DMS153 treated with DMSO at 0.1 percent for 48 hours (cell line): Measurements from ENCODE around the gene NTRK2.
"Not testable (repeated sequence)": the region's sequence is repeated elsewhere in the genome, so short reads cannot be mapped to it uniquely, and the experiment has no call there.

Experiments used
- DNase-seq: peaks from one replicate; lab custom pipeline; 2025; ENCODE audit not compliant: unreplicated experiment; lab: John Stamatoyannopoulos, UW

NTRK2 gene

DNA sequence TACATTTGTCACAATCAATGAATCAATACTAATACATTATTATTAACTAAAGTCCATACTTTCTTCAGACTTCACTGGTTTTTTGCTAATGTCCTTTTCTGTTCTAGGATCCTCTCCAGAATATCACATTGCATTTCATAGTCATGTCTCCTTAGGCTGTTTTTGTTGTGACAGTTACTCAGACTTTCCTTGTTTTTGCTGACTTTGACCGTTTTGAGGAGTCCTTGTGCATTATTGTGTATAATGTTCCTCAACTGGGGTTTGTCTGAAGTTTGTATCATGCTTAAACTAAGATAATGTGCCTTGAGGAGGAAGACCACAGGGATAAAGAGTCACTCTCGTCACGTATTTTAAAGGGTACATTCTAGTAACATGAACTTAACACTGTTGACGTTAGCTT, 376.9 kb downstream of the NTRK2 start:
- no peak for DNase-seq

GRCh38 chr9:85053206-85053786, 383.8 kb downstream of the NTRK2 start:
- no peak for DNase-seq

- no peak for DNase-seq
Measured at GRCh38 chr9:85054017-85054416, 384.5 kb downstream of the NTRK2 start.

- no peak for DNase-seq
Measured at GRCh38 chr9:85055506-85056202, 386.1 kb downstream of the NTRK2 start.

DNA sequence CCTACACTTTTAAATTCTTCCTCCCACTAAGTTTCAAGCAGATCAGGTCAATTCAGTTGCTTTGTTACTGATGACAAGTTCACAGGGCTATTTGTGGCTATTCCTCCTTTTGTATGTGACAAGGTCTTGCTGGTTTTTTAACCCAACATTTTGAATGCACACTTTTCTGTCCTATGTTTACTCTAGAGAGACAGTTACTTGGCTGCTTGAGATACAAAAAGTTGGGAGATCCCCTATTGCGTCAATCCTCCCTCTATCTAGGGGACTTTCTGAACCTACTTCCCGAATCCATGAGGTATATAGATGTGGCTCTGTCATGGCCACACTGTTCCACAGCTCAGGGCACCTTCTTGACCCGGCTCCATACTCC, 386.7 kb downstream of the NTRK2 start:
- DNase-seq: no peak

- no peak for DNase-seq
Measured at GRCh38 chr9:85061969-85062368, 392.4 kb downstream of the NTRK2 start.

- no peak for DNase-seq
Measured at GRCh38 chr9:85062385-85063022, 393.0 kb downstream of the NTRK2 start.

DNA sequence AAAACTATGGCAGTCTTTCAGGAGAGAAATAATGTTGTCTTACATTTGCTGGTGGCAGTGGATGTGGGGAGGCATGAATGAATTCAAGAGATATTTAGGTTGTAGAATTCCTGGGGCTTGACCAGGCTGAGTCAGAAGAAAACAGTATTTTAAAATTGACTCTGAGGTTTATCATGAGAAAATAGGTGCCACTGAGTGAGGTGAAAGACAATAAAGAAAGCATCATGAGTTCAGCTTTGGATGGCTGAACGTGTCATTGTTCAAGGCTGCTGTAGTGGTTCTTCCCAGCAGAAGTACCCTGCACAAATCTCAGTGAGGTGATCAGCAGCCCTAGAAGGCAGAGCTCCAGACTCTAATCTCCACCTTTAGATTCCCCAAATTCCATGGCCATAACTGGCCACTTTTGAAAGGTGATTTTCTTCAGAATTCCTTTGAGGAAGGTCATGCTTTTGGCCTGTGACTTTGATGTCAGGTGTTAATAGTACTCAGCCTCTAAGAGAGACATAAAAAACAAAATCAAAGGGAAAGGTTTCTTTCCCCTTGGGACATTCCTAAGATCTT, 395.4 kb downstream of the NTRK2 start:
- DNase-seq: no peak

DNA sequence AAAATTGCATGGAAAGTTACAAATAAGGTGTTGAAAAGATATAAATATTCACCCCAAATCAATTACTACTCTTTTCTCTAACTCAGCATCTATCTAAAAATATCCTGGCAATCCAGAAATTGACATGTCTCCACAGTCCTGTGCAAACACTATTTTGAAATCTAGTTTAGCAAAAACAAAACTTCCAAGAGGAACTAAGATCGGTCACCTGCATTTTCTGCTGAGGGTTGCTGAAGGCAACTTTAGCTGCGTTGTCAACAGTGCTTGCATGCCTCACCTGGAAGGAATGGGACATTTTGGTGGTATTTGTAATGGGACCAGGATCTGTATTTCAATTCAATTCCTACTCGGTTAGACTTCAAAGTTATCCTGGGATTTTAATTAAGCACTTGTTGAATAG, 398.3 kb downstream of the NTRK2 start:
- DNase-seq: no peak

DNA sequence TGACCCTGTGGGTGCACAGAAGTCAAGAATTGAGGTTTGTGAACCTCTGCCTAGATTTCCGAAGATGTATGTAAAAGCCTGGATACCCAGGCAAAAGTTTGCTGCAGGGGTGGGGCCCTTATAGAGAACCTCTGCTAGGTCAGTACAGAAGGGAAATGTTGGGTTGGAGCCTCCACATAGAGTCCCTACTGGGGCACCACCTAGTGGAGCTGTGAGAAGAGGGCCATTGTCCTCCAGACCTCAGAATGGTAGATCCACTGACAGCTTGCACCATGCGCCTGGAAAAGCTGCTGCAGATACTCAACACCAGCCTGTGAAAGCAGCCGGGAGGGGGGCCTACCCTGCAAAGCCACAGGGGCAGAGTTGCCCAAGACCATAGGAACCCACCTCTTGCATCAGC, 399.9 kb downstream of the NTRK2 start:
- not testable (repeated sequence) for DNase-seq
